ENCODE results near the gene RAB39B. TPM values are rescaled to one million over a fixed set of nuclear protein-coding genes. Genes with fewer than 3 reads are reported as not detected.
A peak's percentile ranks its signal among the peaks of the same experiment; 100 is the strongest.
"Not testable (repeated sequence)": the region's sequence is repeated elsewhere in the genome, so short reads cannot be mapped to it uniquely, and the experiment has no call there.

The RAB39B gene, protein sequence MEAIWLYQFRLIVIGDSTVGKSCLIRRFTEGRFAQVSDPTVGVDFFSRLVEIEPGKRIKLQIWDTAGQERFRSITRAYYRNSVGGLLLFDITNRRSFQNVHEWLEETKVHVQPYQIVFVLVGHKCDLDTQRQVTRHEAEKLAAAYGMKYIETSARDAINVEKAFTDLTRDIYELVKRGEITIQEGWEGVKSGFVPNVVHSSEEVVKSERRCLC
- polyA plus RNA-seq (2012; ENCODE audit: insufficient read depth, insufficient read length, low read depth), result 12.0 TPM

DNA sequence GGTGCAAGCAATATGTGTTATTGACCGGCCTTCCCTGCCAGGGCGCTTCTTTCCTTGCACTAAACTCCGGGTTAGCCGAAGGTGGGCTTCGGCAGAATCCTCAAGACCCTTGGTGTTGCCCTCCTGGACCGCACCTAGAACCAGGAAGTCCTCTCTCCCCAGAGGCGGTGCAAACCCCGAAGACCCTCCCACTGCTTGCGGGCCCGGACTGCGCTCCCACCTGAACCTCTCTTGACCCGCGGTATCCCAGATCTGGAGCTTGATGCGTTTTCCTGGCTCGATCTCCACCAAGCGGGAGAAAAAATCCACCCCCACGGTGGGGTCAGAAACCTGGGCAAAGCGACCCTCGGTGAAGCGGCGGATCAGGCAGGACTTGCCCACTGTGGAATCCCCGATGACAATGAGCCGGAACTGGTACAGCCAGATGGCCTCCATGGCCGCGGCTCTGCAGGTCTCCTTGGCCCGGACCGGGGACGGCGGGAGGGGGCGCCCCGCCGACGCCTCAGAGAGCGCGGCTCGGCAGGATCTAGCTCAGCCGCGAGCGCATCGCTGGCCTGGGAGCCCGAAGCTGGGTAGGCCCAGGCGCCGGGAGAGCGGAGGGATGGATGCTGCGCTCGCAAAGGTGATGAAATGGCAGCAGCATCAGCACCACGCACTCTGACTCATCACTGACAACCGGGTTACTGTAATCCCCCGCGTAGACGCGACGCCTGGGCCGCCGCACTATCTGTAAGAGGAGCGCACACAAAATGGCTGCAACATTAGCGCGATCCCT, at the start of gene RAB39B:
Gene RAB39B (minus strand): TSS at position 638 of the 775 bp plus-strand sequence. CDS start 203 bp downstream, at position 435.
- Histone ChIP-seq H3K27me3 (no peaks in the 10 kb centered on the region), H3K36me3 (no peaks in the 10 kb centered on the region), H3K4me1 (no peaks in the 10 kb centered on the region), H3K9me3 (no peaks in the 10 kb centered on the region), H3K4me3 (ENCODE audit: low read depth, low read length) (peak within 1 kb of the TSS; percentile 72)
- peak; percentile 69 for DNase-seq
- TF ChIP-seq, protein P1, sequence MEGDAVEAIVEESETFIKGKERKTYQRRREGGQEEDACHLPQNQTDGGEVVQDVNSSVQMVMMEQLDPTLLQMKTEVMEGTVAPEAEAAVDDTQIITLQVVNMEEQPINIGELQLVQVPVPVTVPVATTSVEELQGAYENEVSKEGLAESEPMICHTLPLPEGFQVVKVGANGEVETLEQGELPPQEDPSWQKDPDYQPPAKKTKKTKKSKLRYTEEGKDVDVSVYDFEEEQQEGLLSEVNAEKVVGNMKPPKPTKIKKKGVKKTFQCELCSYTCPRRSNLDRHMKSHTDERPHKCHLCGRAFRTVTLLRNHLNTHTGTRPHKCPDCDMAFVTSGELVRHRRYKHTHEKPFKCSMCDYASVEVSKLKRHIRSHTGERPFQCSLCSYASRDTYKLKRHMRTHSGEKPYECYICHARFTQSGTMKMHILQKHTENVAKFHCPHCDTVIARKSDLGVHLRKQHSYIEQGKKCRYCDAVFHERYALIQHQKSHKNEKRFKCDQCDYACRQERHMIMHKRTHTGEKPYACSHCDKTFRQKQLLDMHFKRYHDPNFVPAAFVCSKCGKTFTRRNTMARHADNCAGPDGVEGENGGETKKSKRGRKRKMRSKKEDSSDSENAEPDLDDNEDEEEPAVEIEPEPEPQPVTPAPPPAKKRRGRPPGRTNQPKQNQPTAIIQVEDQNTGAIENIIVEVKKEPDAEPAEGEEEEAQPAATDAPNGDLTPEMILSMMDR (IDR thresholded peaks at IDR 0.05; ENCODE audit: low read depth, low read length), result no peak

DNA sequence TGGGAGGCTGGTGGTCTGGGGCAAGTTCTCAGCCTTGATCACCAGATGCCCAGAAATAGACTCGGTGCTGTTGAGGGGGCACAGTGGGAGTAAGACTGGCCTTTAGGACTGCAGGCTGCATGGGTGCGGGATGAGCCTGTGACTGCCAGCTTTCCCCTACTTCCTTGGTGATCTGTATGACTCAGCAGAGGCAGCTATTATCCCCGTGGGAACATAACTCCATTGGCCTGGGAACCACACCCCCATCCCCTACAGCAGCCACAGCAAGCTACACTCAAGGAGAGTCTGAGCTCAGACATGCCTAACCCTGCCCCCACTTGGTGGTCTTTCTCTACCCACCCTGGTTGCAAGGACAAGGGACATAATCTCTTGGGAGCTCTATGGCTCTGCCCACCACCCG, 49.5 kb upstream of the RAB39B start:
- no peaks in the 10 kb centered on the region for H3K4me1 ChIP-seq
- TF ChIP-seq, protein P1 (IDR thresholded peaks at IDR 0.05; ENCODE audit: low read depth, low read length), result no peak
- no peaks in the 10 kb centered on the region for H3K36me3 ChIP-seq
- H3K27me3 ChIP-seq, result no peaks in the 10 kb centered on the region
- H3K9me3 ChIP-seq, result no peaks in the 10 kb centered on the region
- H3K4me3 ChIP-seq (ENCODE audit: low read depth, low read length), result no peak overlapping the region
- DNase-seq, result no peak

DNA sequence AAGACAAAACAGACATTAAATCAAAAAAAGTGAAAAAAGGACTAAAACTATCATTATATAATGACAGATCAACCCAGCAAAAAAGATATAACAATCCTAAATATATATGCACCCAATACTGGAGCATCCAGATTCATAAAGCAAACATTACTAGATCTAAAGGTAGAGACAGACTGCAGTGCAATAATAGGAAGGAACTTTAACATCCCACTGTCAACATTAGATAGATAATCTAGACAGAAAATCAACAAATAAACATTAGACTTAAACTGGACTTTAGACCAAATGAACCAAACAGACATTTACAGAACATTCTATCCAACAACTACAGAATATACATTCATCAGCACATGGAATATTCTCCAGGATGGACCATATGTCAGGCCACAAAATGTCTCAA, 29.5 kb upstream of the RAB39B start:
- no peak for DNase-seq
- Histone ChIP-seq H3K27me3 (no peaks in the 10 kb centered on the region), H3K36me3 (no peaks in the 10 kb centered on the region), H3K4me3 (ENCODE audit: low read depth, low read length) (no peak overlapping the region), H3K4me1 (no peaks in the 10 kb centered on the region), H3K9me3 (no peaks in the 10 kb centered on the region)
- TF ChIP-seq, protein P1 (IDR thresholded peaks at IDR 0.05; ENCODE audit: low read depth, low read length), result no peak

DNA sequence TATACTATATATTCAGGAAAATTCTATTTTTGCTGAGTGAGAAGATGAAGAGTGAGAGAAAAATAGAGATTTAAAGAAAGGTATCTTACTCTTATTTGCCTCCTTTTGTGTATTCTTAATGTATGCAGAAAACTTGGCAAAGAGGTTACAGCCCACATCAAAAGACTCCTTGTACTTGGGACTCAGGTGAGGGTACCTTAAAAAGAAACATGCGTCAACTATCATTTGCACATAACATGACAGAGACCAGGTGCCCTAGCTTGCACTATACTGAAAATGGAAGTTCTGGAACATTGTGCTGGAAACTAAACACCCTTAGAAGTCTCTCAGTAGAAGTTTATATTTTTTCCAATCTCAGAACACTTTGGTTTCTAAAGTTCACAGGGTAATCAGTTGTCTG, 15.6 kb upstream of the RAB39B start:
- Histone ChIP-seq H3K9me3 (no peaks in the 10 kb centered on the region), H3K4me3 (ENCODE audit: low read depth, low read length) (no peak overlapping the region), H3K27me3 (no peaks in the 10 kb centered on the region), H3K4me1 (no peaks in the 10 kb centered on the region), H3K36me3 (no peaks in the 10 kb centered on the region)
- DNase-seq, result no peak
- TF ChIP-seq, protein P1 (IDR thresholded peaks at IDR 0.05; ENCODE audit: low read depth, low read length), result no peak

DNA sequence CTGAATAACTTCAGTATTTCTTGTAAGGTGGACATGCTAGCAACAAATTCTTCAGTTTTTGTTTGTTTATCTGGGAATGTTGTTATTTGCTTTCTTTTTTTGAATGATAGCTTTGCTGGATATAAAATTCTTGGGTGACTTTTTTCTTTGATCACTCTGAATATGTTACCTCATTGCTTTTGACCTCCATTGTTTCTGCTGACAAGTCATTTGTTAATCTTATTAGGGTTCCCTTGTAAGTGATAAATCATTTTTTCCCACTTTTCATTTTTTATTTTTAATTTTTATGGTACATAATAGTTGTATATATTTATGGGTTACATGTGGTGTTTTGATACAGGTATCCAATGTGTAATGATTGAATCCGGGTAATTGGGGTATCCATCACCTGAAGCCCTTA, 6.7 kb upstream of the RAB39B start:
- H3K36me3 ChIP-seq, result no peaks in the 10 kb centered on the region
- H3K9me3 ChIP-seq, result no peaks in the 10 kb centered on the region
- TF ChIP-seq, protein P1 (IDR thresholded peaks at IDR 0.05; ENCODE audit: low read depth, low read length), result no peak
- no peak overlapping the region for H3K4me3 ChIP-seq (ENCODE audit: low read depth, low read length)
- H3K27me3 ChIP-seq, result no peaks in the 10 kb centered on the region
- no peak for DNase-seq
- no peaks in the 10 kb centered on the region for H3K4me1 ChIP-seq

DNA sequence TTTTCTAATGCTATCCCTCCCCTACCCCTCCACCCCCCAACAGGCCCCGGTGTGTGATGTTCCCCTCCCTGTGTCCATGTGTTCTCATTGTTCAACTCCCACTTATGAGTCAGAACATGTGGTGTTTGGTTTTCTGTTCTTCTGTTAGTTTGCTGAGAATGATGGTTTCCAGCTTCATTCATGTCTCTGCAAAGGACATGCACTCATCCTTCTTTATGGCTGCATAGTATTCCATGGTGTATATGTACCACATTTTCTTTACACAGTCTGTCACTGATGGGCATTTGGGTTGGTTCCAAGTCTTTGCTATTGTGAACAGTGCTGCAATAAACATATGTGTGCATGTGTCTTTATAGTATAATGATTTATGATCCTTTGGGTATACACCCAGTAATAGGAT, 3.7 kb upstream of the RAB39B start:
- not testable (repeated sequence) for DNase-seq; H3K9me3 ChIP-seq; H3K36me3 ChIP-seq; H3K27me3 ChIP-seq; H3K4me3 ChIP-seq (ENCODE audit: low read depth, low read length); H3K4me1 ChIP-seq

Data from BE2C (cell line).